Measurements from ENCODE around the gene KAZN.

DNA sequence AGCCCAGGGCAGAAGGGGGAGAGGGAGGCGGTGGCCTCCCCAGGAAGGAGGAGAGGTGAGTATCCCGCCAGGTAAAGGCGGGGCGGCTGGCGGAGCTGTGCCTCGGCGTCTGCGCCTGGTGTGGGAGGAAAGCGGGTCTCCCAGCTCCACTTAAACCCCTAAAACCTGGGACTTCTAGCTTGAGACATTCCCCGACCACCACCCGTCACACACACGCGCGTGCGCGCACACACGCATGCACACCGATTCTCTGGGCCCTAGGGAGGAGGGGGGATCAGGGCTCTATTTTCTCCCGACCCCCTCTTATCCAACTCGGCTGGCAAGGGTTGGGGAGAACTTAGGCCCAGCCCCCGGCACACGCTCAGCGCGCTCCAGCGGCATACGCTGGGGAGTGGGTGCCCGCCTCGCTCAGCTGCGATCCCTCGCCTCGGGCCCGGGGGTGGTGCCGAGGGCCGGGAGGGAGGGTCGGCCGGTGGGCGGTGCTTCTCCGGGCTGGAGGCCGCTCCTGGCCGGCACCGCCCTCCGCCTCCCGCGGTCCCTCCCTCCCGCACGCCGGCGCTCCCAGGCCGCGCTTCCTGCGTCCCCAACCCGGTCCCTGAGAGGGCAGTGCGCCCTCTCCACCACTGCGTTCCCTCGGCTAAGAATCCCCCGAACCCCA lies 554.8 kb downstream of the KAZN start, which contains the start of gene TMEM51:
- TF ChIP-seq, protein P1, sequence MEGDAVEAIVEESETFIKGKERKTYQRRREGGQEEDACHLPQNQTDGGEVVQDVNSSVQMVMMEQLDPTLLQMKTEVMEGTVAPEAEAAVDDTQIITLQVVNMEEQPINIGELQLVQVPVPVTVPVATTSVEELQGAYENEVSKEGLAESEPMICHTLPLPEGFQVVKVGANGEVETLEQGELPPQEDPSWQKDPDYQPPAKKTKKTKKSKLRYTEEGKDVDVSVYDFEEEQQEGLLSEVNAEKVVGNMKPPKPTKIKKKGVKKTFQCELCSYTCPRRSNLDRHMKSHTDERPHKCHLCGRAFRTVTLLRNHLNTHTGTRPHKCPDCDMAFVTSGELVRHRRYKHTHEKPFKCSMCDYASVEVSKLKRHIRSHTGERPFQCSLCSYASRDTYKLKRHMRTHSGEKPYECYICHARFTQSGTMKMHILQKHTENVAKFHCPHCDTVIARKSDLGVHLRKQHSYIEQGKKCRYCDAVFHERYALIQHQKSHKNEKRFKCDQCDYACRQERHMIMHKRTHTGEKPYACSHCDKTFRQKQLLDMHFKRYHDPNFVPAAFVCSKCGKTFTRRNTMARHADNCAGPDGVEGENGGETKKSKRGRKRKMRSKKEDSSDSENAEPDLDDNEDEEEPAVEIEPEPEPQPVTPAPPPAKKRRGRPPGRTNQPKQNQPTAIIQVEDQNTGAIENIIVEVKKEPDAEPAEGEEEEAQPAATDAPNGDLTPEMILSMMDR (IDR thresholded peaks at IDR 0.05), result no peak
- peak in 1 of 2 donors; percentile 37 for TF ChIP-seq POLR2A (IDR thresholded peaks at IDR 0.05)
